Measurements from ENCODE around the gene ADAM11.
A peak's percentile ranks its signal among the peaks of the same experiment; 100 is the strongest.

The ADAM11 gene

DNA sequence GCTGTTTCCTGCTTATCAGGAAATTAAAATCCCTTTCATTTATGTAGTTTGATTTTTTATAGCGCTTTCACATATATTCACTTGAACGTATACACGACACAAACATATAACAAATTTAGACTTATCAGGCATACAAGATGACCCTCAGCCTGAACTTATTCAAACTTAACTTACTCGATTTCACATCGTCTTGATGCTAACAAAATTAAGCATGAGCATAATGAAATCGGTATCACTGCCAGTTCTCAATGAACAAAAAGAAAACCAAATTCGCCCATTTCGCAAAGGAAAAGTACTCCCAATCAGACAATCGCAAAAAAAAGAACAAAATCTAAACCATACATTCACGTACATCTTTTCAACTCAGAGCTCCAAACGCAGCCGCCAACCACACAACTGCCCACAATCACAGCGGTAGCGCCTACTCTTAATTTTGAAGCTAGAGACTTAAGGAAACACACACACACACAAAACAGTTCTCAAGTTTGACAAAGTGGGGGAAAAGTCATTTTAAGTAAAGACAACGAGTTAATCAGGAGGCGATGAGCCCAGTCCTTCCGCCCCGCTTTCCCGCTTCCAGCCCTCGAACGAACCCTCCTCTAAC, 70.2 kb downstream of the ADAM11 start:
- H3K4me3 ChIP-seq (ENCODE audit: low read depth in 1 of 2, low read length in 2 of 2) = peak overlapping the region; percentile 60 to 68
- H3K4me1 ChIP-seq (ENCODE audit: control insufficient read depth in 1 of 2, insufficient read depth in 2 of 2, low read length in 2 of 2) = no peaks in the 10 kb centered on the region
- peak overlapping the region; percentile 79 for H3K27ac ChIP-seq (ENCODE audit: low read length)
- peaks cover 36% of the 10 kb centered on the region for H3K27me3 ChIP-seq (ENCODE audit: low read depth, low read length)
- no peaks in the 10 kb centered on the region for H3K9me3 ChIP-seq (ENCODE audit: control insufficient read depth in 1 of 2, low read length in 2 of 2)
- no peaks in the 10 kb centered on the region for H3K36me3 ChIP-seq (ENCODE audit: control insufficient read depth in 1 of 2, insufficient read depth in 2 of 2, low read length in 2 of 2)

- H3K27me3 ChIP-seq (ENCODE audit: low read depth, low read length) = peaks cover 37% of the 10 kb centered on the region
- peak within 1 kb of the TSS; percentile 60 to 68 for H3K4me3 ChIP-seq (ENCODE audit: low read depth in 1 of 2, low read length in 2 of 2)
- no peaks in the 10 kb centered on the region for H3K9me3 ChIP-seq (ENCODE audit: control insufficient read depth in 1 of 2, low read length in 2 of 2)
- peak within 1 kb of the TSS; percentile 79 for H3K27ac ChIP-seq (ENCODE audit: low read length)
- H3K4me1 ChIP-seq (ENCODE audit: control insufficient read depth in 1 of 2, insufficient read depth in 2 of 2, low read length in 2 of 2) = no peaks in the 10 kb centered on the region
- H3K36me3 ChIP-seq (ENCODE audit: control insufficient read depth in 1 of 2, insufficient read depth in 2 of 2, low read length in 2 of 2) = no peaks in the 10 kb centered on the region
Observed at GRCh38 chr17:44829523-44830358, 71.0 kb downstream of the ADAM11 start, which contains the start of gene GJC1. TSS of gene GJC1 (minus strand) at chr17:44830287. CDS start at chr17:44805817, 24,470 bp downstream.

DNA sequence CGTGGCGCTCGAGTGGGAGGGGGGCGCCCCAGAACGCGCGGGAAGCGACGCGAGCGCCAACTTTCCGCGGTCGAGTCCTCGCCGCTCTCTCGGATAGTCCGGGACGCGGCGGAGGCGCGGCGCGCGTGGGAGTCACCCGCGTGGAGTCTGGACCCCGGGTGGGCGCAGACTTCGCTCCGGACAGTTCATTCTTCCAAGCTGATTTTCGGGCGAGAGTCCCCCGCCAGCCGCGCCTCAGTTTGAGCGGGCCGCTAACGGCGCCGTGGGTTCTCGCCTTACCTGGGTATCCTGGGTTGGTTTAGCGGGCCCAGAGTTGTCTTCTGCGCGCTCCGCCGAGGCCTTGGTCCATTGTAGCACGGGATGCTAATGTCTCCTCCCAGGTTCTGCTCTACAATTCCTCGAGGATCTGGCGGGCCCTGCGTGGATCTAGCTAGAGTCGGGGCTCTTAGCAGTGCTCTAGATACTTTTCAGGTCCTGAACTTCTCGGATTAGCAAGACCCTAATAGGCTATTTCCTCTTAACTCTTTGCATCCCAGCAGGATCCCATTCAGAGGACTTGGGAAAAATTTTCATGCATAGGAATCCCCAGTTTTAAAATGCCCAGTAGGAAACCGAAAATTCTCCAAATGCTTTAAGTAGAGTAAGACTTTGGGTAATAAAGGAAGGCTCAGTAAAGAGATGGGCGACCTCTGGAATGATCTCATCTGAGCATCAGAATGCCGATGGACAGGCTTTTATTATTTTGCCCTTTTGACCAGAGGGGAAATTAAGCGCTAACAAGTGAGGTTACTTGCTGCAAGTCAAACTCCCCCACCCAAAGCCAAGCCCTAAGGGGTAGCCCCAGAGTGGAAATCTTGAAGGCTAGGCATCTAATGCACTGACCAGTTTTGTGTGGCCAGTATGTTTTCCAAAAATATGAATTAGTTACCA, 71.8 kb downstream of the ADAM11 start:
- peaks cover 37% of the 10 kb centered on the region for H3K27me3 ChIP-seq (ENCODE audit: low read depth, low read length)
- no peaks in the 10 kb centered on the region for H3K36me3 ChIP-seq (ENCODE audit: control insufficient read depth in 1 of 2, insufficient read depth in 2 of 2, low read length in 2 of 2)
- no peaks in the 10 kb centered on the region for H3K4me1 ChIP-seq (ENCODE audit: control insufficient read depth in 1 of 2, insufficient read depth in 2 of 2, low read length in 2 of 2)
- no peak overlapping the region for H3K27ac ChIP-seq (ENCODE audit: low read length)
- peak overlapping the region in 1 of 2 donors; percentile 68 for H3K4me3 ChIP-seq (ENCODE audit: low read depth in 1 of 2, low read length in 2 of 2)
- no peaks in the 10 kb centered on the region for H3K9me3 ChIP-seq (ENCODE audit: control insufficient read depth in 1 of 2, low read length in 2 of 2)

DNA sequence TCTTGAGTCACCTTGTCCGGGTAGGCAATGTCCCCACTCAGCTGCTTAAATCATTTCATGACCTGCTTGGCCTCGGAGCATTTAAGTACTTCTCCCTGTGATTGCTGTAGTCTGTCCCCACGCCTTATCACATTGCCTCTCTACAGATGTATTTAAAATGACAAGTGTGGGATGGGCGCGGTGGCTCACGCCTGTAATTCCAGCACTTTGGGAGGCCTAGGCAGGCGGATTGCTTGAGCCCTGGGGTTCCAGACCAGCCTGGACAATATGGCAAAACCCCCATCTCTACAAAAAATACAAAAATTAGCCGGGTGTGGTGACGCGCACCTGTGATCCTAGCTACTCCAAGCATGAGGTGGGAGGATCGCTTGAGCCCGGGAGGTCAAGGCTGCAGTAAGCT, 72.6 kb downstream of the ADAM11 start:
- H3K27me3 ChIP-seq (ENCODE audit: low read depth, low read length) = peaks cover 32% of the 10 kb centered on the region
- no peak overlapping the region for H3K4me3 ChIP-seq (ENCODE audit: low read depth in 1 of 2, low read length in 2 of 2)
- H3K36me3 ChIP-seq (ENCODE audit: control insufficient read depth in 1 of 2, insufficient read depth in 2 of 2, low read length in 2 of 2) = no peaks in the 10 kb centered on the region

More for the DNA sequence above, 72.6 kb downstream of the ADAM11 start:
- Histone ChIP-seq H3K9me3 (ENCODE audit: control insufficient read depth in 1 of 2, low read length in 2 of 2) (no peaks in the 10 kb centered on the region), H3K4me1 (ENCODE audit: control insufficient read depth in 1 of 2, insufficient read depth in 2 of 2, low read length in 2 of 2) (no peaks in the 10 kb centered on the region), H3K27ac (ENCODE audit: low read length) (no peak overlapping the region)
